SH-SY5Y (cell line): ENCODE data around the gene DPP10.

Source experiments
- GATA2 ChIP-seq: IDR thresholded peaks from 2 replicates; pipeline ENCODE4 v1.6.1; 2011; ENCODE audit warnings: mild to moderate bottlenecking, low read depth, low read length
- GATA3 ChIP-seq: IDR thresholded peaks from 2 replicates; pipeline ENCODE4 v1.6.1; 2011; ENCODE audit warnings: low read depth, mild to moderate bottlenecking, low read length, moderate library complexity

DNA sequence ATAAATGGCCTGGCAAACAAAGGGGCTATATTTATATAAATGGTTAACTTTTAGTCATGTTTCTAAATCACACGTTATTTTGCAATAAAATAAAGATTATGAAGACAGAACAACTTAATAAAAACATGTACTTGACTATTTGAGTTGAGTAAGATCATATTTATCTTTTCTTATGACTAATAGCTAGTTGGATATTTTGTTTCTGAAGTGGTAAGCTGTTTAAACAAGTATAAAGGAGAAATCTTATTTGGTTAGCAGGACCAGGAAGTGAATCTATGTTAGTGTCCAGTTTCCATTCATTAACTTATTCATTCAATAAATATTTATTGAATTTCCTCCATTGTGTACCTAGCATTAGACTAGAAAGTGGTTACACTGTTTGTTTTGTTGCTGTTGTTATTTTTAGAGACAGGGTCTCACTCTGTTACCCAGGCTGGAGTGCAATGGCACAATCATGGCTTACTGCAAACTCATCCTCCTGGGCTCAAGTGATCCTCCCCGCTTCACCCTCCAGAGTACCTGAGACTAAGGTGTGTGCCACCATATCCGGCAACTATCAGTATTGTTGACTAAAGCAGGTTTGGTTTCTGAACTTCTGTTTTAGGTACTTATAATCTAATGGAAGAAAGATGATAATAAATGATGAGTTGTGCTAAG lies 312.6 kb downstream of the DPP10 start:
- no peak for TF ChIP-seq GATA2
- TF ChIP-seq GATA3, result no peak
